A549 treated with GW870086 at 1 μM for 4 hours (cell line): ENCODE measurements around the gene TTI1. TPM values are rescaled to one million over a fixed set of nuclear protein-coding genes. Genes with fewer than 3 reads are reported as not detected.

Source experiments
- total RNA-seq: library from RNA; stranded (reverse); fragments of 200-300 nt; extraction: Qiagen RNA extraction; gene quantifications from 5 replicates; pipeline ENCODE4 v1.2.3, GENCODE V29; 2022; ENCODE audit warnings: low read depth

The TTI1 gene
- total RNA-seq = 18.9 to 21.8 TPM (median 21.3 TPM) in 5 replicates

DNA sequence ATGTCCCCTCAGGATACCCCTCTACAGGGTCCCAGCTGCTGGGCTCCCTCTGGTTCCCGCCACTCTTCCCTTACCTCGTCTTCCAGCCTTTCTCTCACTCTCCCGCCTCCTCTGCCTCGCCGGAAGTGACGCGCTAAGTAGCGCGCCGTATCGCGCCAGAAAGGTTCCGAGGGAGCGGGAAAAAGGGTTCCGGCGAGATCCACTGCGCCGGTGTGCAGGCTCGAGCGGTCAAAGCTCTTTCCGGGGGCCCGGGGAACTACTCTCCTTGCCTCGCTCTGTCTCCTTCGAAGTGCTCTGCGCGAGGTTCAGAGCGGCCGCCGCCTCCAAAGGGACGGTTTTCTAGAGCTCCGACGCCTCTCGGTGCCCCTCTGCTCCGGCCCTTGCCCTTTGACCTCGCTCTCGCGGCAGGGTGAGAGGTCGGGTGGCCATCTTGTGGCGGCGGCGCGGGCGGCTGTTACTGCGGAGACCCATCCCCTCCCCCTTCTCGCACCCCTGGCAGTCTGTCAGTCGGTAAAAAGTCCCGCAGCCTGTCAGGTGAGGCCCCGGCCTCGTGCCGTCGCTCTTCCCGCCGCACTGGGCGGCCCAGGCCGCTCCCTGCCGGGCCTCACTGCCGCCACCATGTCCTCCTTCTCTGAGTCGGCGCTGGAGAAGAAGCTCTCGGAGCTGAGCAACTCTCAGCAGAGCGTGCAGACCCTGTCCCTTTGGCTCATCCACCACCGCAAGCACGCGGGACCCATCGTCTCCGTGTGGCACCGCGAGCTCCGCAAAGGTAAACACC, at the start of gene TTI1, which contains the start of gene RPRD1B:
Gene TTI1, minus strand, starts transcription at position 127 of the 778 bp plus-strand sequence. CDS start 19,640 bp downstream, outside the sequence.
Gene RPRD1B, plus strand, starts transcription at position 417 of the 778 bp plus-strand sequence. Its CDS starts 202 bp downstream, at position 619.

Other genes with a start within 250 kb of the TTI1 start
- 11.0 to 15.4 TPM (median 13.0 TPM) in 5 replicates for gene VSTM2L, start 130.3 kb downstream of the TTI1 start, total RNA-seq
- 23.7 to 30.1 TPM (median 25.7 TPM) in 5 replicates for gene RPRD1B, start 290 bp upstream of the TTI1 start, total RNA-seq
- gene TGM2, start 131.8 kb upstream of the TTI1 start, total RNA-seq = 316 to 478 TPM (median 426 TPM) in 5 replicates
- gene KIAA1755, start 227.3 kb upstream of the TTI1 start, total RNA-seq = 0.13 to 0.18 TPM (median 0.14 TPM) in 4 of 5 replicates, not detected in the other